ENCODE data around the gene CHRNB4. TPM values are rescaled to one million over a fixed set of nuclear protein-coding genes. Genes with fewer than 3 reads are reported as not detected.

Gene CHRNB4
- polyA plus RNA-seq, 2 of the 4 experiments (the other 2 are of a cell fraction), result 0.53 to 3.2 TPM

- DNase-seq (ENCODE audit: low read depth in 1 of 2, low spot score in 1 of 2) (peak; percentile 70 to 93), ATAC-seq (peak; percentile 64 to 89), FAIRE-seq (no peak)
- TF ChIP-seq SMC3 (IDR thresholded peaks at IDR 0.05) (peak; percentile 89), CHD4 (IDR thresholded peaks at IDR 0.05; ENCODE audit: borderline replicate concordance) (no peak), CHD2 (IDR thresholded peaks at IDR 0.05; ENCODE audit: low read length, partially characterized antibody) (no peak), SREBF2 (IDR thresholded peaks at IDR 0.05) (no peak), RAD21 (conservative IDR thresholded peaks at IDR 0.05 in 1 of 2, IDR thresholded peaks at IDR 0.05 in 1 of 2) (peak; percentile 87 to 88)
- TF ChIP-seq, protein P1, sequence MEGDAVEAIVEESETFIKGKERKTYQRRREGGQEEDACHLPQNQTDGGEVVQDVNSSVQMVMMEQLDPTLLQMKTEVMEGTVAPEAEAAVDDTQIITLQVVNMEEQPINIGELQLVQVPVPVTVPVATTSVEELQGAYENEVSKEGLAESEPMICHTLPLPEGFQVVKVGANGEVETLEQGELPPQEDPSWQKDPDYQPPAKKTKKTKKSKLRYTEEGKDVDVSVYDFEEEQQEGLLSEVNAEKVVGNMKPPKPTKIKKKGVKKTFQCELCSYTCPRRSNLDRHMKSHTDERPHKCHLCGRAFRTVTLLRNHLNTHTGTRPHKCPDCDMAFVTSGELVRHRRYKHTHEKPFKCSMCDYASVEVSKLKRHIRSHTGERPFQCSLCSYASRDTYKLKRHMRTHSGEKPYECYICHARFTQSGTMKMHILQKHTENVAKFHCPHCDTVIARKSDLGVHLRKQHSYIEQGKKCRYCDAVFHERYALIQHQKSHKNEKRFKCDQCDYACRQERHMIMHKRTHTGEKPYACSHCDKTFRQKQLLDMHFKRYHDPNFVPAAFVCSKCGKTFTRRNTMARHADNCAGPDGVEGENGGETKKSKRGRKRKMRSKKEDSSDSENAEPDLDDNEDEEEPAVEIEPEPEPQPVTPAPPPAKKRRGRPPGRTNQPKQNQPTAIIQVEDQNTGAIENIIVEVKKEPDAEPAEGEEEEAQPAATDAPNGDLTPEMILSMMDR (IDR thresholded peaks at IDR 0.05), result peak; percentile 92
- 50% methylated on average over 4 of the region's 4 CpGs for WGBS (ENCODE audit: missing lambda C conversion rate)
- CTCF ChIA-PET, result interaction anchor here (0.7 to 15.4 kb wide), 51 partner anchors 8 to 337 kb away, joined by 3 to 224 read pairs (median 4); partner anchors contain the start of genes CHRNA3, CHRNA5 and PSMA4
- Histone ChIP-seq H3K9me3 (0 out of 3 replicates have a peak, but pooled peaks cover under 1% of the 10 kb centered on the region), H3K4me3 (no peak overlapping the region), H3K4me1 (0 out of 3 replicates have a peak, but pooled peaks cover 3% of the 10 kb centered on the region), H3K27ac (no peak overlapping the region), H3K4me2 (no peak overlapping the region)
- POLR2A ChIA-PET, result no interaction called here
Observed at GRCh38 chr15:78638658-78639314, 2.2 kb downstream of the CHRNB4 start.

- 66% methylated on average over 4 of the region's 4 CpGs for WGBS (ENCODE audit: missing lambda C conversion rate)
- Histone ChIP-seq H3K27ac (no peak overlapping the region), H3K4me3 (no peak overlapping the region), H3K4me2 (no peak overlapping the region), H3K4me1 (0 out of 3 replicates have a peak, but pooled peaks cover 3% of the 10 kb centered on the region), H3K9me3 (peaks cover 7% of the 10 kb centered on the region)
- TF ChIP-seq JUN (IDR thresholded peaks at IDR 0.05) (no peak), EHF (CRISPR knock-in tag; IDR thresholded peaks at IDR 0.05) (no peak), KDM1A (IDR thresholded peaks at IDR 0.05; ENCODE audit: low read depth) (no peak), HOXA7 (CRISPR knock-in tag; IDR thresholded peaks at IDR 0.05) (no peak), ZFP36 (IDR thresholded peaks at IDR 0.05; ENCODE audit: borderline replicate concordance, partially characterized antibody) (no peak), TFCP2L1 (CRISPR knock-in tag; IDR thresholded peaks at IDR 0.05) (no peak), BHLHE40 (IDR thresholded peaks at IDR 0.05; ENCODE audit: low read depth, low read length) (no peak)
- TF ChIP-seq, protein P2, sequence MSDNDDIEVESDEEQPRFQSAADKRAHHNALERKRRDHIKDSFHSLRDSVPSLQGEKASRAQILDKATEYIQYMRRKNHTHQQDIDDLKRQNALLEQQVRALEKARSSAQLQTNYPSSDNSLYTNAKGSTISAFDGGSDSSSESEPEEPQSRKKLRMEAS (IDR thresholded peaks at IDR 0.05), result no peak
- TF ChIP-seq, protein P3, sequence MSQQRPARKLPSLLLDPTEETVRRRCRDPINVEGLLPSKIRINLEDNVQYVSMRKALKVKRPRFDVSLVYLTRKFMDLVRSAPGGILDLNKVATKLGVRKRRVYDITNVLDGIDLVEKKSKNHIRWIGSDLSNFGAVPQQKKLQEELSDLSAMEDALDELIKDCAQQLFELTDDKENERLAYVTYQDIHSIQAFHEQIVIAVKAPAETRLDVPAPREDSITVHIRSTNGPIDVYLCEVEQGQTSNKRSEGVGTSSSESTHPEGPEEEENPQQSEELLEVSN (IDR thresholded peaks at IDR 0.05; ENCODE audit: borderline replicate concordance, low read depth), result no peak
- TF ChIP-seq, protein P1 (IDR thresholded peaks at IDR 0.05), result no peak
- TF ChIP-seq, protein P4, sequence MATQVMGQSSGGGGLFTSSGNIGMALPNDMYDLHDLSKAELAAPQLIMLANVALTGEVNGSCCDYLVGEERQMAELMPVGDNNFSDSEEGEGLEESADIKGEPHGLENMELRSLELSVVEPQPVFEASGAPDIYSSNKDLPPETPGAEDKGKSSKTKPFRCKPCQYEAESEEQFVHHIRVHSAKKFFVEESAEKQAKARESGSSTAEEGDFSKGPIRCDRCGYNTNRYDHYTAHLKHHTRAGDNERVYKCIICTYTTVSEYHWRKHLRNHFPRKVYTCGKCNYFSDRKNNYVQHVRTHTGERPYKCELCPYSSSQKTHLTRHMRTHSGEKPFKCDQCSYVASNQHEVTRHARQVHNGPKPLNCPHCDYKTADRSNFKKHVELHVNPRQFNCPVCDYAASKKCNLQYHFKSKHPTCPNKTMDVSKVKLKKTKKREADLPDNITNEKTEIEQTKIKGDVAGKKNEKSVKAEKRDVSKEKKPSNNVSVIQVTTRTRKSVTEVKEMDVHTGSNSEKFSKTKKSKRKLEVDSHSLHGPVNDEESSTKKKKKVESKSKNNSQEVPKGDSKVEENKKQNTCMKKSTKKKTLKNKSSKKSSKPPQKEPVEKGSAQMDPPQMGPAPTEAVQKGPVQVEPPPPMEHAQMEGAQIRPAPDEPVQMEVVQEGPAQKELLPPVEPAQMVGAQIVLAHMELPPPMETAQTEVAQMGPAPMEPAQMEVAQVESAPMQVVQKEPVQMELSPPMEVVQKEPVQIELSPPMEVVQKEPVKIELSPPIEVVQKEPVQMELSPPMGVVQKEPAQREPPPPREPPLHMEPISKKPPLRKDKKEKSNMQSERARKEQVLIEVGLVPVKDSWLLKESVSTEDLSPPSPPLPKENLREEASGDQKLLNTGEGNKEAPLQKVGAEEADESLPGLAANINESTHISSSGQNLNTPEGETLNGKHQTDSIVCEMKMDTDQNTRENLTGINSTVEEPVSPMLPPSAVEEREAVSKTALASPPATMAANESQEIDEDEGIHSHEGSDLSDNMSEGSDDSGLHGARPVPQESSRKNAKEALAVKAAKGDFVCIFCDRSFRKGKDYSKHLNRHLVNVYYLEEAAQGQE (IDR thresholded peaks at IDR 0.05), result no peak
- CTCF ChIA-PET, result interaction anchor here (0.6 to 15.4 kb wide), 35 partner anchors 9 to 332 kb away, joined by 3 to 224 read pairs (median 7); partner anchors contain the start of gene CHRNA3
- FAIRE-seq (no peak), DNase-seq (ENCODE audit: low read depth in 1 of 2, low spot score in 1 of 2) (no peak), ATAC-seq (0 out of 6 replicates have a peak, but pooled peaks of 1 of the 2 experiments have one; percentile 20)
- POLR2A ChIA-PET, result no interaction called here
Observed at GRCh38 chr15:78637776-78638435, 3.1 kb downstream of the CHRNB4 start.
